H1 (cell line): Measurements from ENCODE around the gene MTAP. TPM values are rescaled to one million over a fixed set of nuclear protein-coding genes. Genes with fewer than 3 reads are reported as not detected.

Source experiments
- TAF7 ChIP-seq: optimal IDR thresholded peaks from 2 replicates; pipeline ENCODE3; 2011; ENCODE audit warnings: low read depth, mild to moderate bottlenecking, inconsistent platforms, low read length, moderate library complexity, borderline replicate concordance
- TEAD4 ChIP-seq: IDR thresholded peaks from 2 replicates; pipeline ENCODE4 v1.6.1; 2012; ENCODE audit warnings: low read depth, low read length, inconsistent platforms, mixed read lengths
- polyA plus RNA-seq, 7 experiments: library from polyadenylated mRNA; depleted of rRNA in 3 of 7; stranded (reverse) in 5 of 7; unstranded in 2 of 7; fragments of >200 nt in 5 of 7; fragments of 200-250 nt in 2 of 7; gene quantifications; 1 replicate in 5 of 7; 2 replicates in 1 of 7; 4 replicates in 1 of 7; pipeline versions ENCODE4 v1.2.1 to v1.2.3, GENCODE V29; 2011 to 2013; ENCODE audit warnings: missing spikeins in 2 of 7, mixed read lengths in 2 of 7
- total RNA-seq: library from RNA; stranded (reverse); fragmentation: NEBNext Ultra II Directional; extraction: Animal tissue kit (Norgen Biotek cat#: 25700); gene quantifications from 2 replicates; pipeline ENCODE4 v1.2.1, GENCODE V29; 2021

Gene MTAP
- total and polyA plus RNA-seq, 2 of the 8 experiments (the other 6 are each of a cell fraction or from before 2014, with no cell fraction given), result 16.4 to 100 TPM

DNA sequence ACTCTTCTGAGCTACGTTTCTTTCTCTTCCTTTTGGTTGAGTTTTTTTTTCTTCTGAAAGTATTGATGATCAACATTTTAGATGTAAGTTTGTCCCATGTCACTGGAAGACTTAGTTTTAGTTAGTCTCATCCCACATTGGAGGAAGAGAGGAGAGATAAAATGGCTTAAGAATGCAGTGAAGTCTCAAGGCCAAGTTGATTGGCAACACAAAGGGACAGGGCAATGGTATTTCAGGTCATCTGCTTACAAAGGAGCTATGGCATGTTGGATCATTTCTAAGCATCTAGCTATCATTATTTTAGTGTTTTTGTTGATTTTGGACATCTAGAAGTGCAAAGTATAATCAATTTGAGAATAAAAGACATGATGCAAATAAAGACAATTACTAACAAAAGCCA is 133.2 kb downstream of the MTAP start (continued):
- TF ChIP-seq TEAD4 (no peak), TAF7 (no peak)
